ENCODE data around the gene ADORA2A.

Gene ADORA2A

DNA sequence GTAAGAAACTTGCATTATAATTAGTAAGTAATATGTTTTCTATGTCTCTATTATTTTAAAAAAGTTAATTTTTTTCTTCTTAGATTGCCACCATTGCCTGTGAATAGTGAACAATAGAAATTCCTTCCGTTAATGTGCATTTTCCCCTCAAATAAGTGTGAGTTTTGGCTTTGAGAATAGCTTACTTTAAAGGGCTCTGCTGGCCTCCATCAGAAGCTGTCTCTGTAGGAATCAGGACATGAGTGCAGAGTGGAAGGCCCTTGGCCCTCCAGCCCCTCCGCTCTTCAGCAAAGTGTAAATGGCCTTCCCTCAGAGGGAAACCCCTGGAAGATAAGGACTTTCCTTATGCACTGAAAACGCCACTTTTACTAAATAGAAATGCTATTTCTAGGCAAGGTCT, 24.1 kb upstream of the ADORA2A start:
- DNase-seq (ENCODE audit: low read depth, low spot score), result no peak

DNA sequence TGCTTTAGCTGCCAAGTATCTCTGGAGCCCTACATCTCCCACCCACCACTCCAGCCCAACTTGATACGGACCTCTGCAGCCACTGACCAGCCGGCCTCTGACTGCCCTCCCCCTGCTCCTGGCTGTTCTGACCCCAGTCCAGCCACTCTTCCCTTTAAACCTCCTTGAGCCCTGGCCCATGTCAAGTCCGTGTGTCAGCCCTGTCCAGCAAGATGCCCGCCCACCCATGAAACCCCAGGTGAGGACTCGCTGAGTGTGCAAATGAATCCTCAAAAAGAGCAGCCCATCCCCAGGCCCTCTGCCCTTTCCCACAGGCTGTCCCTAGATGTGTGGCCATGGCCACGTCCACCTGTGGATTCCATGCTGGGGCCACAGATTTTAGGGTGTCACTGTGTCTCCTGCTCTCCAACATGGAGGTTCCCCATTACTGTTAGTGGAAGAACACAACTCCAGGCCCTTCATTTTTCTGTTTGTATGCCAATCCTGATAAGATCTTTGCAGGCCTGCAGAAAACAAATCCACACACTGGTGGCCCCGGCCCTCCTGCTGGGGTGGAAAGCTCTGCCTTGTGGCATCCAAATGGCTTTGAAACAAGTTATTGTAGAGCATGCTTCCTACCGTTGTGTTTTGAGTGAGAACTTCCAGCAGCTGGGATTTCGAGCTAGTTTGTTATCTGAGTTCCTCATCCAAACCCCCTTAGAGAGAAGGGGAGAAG, 22.7 kb upstream of the ADORA2A start:
- no peak for DNase-seq (ENCODE audit: low read depth, low spot score)

DNA sequence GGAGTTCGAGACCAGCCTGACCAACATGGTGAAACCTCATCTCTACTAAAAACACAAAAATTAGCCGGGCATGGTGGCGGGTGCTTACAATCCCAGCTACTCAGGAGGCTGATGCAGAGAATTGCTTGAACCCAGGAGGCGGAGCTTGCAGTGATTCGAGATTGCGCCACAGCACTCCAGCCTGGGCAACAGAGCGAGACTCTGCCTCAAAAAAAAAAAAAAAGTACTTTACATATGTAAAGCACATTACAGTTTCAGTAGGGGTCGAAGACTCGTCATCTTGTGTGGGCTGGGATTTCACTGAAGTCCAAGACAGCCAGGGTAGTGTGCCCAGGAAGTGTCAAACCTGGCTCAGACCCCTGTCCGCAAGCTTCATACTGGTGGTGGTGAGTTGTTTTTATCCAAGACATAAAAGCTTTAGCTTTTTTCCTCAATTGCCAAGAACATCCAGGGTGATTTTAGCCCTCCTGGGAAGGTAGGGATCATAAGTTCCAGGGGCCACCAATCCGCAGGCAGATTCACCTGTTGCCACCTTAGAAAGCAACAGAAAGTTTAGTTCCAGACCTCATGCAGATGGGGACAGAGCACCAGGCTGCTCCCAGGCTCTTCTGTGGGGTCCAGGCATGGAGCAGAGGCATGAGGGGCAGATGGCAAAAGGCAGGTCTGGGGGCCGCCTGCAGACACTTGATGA, 21.6 kb upstream of the ADORA2A start:
- no peak for DNase-seq (ENCODE audit: low read depth, low spot score)

DNA sequence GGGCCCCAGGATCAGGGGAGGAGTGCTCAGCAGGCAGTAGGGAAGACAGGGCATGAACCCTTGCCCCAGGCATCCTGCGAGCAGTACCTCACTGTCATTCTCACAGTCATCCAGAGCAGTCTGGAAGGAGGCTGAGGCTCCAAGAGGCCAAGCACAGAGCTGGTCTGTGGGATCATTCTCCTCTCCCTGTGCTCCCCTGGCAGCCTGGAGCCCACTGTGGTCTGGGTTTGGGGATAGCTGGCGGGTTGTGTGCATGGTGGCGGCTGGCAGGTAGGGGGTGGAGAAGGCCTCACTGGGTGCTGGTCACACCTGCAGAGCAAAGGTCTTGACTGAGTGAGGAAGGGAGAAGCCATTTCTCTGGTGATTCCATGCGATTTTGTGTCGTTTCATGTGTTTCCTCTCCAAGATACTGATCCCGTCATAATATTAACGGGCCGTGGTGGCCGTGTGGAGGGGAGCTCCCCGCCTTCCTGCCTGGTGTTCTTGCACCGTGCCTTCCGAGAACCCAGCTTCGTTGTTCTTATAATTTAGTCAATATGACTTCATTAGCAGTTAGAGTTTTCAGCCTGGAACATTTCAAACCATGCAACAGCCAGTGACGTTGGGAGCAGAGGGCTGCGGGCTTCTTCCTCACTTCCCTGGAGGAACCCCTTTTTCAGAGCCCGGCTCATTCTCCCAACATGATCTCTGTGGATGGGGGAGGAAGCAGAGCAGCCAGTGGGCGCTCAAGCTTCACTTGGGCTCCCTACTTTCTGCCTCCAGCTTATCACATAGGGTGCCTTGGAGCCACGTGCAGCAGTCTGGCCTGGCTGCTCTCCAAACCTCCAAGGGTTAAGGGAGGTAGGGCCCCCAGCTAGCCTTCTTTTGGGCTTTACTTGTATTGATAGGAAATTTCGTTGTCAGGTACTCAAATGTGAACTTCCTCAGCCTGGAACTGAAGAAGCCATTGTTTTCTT, 20.8 kb upstream of the ADORA2A start:
- no peak for DNase-seq (ENCODE audit: low read depth, low spot score)

DNA sequence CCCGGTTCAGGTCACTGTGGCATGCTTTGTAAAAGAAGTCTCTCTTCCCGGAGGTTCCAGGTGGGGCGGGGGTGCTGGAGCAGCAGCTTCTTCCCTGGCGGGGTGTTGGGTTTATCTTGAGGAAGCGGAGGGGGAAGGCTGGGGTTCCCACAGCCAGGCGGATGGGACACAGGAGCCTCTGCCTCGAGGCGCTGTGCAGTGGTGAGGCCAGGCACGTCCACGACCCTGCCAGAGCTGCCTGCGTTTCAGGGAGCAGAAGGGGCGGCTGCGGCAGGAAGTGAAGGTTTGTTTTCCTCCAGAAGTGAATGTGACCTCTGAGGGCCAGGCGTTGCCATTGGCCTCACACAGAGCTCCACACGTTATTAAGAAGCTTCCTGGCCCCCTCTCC, 20.1 kb upstream of the ADORA2A start:
- no peak for DNase-seq (ENCODE audit: low read depth, low spot score)

DNA sequence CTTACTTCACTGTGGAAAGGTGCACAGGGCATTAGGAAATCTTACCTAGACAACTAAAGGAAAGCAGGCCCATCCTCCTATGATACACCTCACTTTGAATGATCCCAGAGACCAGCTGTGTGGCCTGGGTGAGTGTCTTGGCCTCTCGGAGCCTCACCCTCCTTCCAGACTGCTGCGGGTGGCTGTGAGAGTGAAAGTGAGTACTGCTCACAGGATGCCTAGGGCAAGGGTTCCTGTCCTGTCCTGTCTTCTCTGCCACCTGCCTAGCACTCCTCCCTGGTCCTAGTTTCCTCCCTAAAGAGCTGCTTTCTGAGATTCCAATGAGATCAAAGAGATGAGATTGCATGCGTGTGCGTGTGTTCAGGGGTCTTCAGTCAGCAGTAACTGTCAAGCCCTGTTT, 19.5 kb upstream of the ADORA2A start:
- DNase-seq (ENCODE audit: low read depth, low spot score), result no peak

DNA sequence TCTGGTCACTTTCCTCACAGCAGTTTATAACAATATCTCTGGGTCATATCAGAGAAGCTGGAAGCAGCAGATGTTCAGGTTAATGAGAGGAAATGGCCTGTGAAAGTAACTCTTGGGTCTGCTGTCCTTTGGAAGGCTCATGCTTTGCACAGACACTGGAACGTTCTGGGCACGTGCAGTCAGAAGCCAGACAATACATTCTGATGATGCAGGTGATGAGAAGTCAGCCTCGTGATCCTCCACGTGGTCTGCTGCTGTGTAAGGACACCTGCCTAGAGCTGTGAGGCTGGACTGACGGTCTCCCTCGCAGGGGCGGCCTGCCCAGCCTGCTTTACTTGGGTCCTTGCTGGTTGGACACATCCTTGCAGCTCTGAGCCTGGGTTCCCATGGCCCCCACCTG, 18.8 kb upstream of the ADORA2A start:
- DNase-seq (ENCODE audit: low read depth, low spot score), result no peak

DNA sequence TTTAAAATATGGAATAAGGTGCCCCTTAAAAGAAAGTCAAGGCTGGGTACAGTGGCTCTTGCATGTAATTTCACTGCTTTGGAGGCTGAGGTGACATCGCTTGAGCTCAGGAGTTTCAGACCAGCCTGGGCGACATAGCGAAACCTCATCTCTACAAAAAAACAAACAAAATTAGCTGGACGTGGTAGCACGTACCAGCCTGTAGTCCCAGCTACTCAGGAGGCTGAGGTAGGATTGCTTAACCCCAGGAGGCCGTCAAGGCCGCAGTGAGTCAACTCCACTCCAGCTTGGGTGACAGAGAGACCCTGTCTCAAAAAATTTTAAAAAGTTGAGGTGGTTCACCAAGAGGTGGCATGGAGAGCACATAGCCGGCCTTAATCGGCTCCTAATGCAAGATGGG, 17.7 kb upstream of the ADORA2A start:
- DNase-seq (ENCODE audit: low read depth, low spot score), result no peak

DNA sequence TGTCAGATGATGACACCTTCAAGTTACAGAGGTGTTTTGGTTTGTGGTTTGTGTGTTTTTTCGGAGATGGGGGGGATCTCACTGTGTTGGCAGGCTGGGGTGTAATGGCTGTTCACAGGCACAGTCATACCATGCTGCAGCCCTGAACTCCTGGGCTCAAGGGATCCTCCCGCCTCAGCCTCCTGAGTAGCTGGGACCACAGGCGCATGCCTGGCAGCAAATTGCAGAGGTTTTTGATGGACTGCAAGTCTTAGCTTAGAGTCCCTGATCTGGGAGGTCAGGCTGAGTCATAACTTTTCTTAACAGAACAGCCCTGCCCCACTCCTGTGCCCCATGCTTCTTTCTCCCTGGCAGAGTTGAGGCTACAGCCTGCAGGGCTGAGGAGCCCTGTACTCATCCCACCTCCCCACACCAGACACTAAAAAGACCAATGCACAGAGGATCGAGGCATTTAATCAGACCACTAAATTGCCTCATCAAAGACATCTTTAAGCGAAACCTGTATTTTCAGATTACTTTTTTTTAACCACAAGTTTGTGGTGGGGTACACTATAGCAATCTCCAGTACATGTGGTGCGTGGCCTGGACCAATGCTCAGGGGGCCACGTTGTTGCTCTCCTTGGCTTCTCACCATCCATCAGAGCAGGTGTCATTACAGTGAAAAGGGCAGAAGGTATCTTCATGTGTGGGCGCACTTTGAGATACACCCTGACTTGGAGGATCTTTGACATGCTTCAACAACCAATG, 17.1 kb upstream of the ADORA2A start:
- DNase-seq (ENCODE audit: low read depth, low spot score), result no peak

DNA sequence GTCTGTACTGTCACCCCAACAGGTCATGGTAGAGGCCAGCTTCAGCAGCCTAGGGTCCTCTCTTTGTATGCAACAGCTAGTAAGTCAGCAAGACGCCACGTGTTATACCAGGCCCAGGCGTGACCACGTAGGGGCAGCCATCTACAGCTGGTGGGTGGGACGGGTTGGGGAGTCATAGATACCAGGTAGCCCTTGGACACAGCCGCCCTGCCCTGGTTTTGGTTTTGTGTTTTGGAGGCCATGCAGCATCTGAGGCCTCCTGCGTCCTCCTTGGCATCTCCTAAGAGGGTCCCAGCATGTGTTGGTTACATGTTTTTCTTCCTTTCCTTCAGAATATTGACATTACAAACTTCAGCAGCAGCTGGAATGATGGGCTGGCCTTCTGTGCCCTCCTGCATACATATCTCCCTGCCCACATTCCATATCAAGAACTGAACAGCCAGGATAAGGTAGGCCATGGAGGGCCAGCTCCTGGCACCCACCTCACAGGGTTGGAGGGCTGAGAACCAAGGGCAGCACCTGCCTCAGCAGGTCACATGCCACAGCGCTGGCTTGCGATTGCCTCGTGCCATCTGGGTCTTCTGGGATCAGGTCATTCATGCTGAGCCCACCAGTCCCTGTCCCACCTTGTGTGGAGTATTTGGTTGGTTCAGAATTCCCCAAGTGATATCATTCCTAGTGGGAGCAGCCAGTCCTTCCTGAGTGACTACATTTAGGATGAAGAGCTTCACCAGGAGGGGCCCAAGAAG, 16.0 kb upstream of the ADORA2A start:
- DNase-seq (ENCODE audit: low read depth, low spot score), result no peak

DNA sequence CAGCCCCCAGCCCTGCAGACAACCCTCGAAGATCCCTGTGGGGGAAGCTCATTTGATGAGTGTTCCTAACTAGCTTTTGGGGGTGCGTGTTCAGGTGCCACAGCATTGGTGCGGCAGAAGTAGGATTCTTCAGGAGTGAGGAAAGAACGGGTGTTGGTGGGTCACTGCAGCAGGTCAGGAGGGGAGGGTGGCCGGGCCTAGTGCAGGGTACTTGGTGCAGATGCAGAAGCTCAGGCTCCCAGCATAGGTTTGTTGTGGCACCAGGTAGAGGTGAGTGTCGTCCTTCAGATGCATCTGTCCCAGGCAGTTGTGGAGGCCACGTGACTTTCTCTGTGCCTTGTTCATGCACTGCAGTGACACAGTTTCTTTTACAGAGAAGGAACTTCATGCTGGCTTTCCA, 15.1 kb upstream of the ADORA2A start:
- DNase-seq (ENCODE audit: low read depth, low spot score), result no peak

DNA sequence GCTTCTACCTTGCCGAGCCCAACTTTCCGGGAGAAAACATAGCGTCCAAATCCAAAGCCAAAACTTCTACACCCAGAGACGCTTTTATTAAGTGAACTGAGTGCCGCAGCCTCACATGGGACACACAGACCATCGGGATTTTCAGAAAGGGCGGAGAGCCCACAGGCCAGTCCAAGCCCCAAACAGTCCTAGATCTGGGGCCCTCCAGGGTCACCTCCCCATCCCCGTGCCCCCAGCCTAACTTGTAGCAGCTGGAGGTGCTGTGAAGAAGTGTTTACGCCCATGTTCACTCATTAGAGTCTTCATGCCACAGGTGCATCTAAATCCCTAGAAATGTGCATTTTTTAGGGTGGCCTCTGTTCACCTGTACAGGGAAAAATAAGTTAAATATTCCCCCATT, 14.1 kb upstream of the ADORA2A start:
- DNase-seq (ENCODE audit: low read depth, low spot score), result no peak

DNA sequence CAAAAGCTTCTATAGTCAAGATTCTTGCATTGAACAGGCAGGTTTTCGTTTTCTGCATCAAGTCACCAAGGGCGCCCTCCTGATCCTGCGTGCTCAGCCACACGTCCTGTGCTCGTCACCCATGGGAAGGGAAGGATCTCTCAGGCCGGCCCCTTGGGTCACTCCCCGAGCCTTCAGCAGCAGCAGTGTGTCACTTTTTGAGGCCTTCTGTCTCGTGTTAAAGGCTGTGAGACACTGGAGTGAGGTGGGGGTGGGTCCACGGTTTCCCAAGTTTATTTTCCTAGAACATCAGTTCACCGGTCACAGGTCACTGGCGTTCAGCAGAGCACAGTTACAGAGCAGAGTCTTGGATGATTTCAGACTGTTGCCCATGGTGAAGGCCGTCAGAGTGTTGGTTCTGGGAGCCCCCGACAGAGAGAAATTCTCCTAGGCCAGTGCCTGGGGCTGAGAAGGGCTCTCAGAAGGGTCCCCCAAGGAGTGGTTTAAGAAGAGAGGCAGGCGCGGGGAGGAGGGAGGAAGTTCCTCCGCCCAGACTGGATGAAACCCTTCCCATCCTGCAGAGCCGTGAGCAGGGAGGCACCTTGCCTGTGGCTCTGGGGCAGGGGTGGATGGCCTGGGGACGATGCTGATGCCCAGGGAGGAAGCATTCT, 13.5 kb upstream of the ADORA2A start:
- no peak for DNase-seq (ENCODE audit: low read depth, low spot score)

DNA sequence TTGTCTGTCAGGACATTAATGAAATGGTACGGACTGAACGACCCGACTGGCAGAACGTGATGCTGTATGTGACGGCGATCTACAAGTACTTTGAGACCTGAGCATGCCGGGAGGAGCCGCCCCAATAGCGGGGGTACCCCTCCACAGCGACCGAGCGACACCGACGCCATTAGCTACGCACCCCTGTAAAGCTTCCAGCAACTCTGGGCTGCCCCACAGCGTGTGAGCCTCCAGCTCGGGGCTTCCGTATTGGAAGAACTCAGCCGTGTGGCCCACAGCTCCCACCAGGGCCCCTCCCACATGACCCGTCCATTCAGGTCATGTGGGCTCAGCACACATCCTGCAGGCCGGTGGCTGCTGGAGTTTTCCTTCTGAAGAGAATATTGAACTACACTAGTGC, 12.9 kb upstream of the ADORA2A start:
- DNase-seq (ENCODE audit: low read depth, low spot score), result no peak

DNA sequence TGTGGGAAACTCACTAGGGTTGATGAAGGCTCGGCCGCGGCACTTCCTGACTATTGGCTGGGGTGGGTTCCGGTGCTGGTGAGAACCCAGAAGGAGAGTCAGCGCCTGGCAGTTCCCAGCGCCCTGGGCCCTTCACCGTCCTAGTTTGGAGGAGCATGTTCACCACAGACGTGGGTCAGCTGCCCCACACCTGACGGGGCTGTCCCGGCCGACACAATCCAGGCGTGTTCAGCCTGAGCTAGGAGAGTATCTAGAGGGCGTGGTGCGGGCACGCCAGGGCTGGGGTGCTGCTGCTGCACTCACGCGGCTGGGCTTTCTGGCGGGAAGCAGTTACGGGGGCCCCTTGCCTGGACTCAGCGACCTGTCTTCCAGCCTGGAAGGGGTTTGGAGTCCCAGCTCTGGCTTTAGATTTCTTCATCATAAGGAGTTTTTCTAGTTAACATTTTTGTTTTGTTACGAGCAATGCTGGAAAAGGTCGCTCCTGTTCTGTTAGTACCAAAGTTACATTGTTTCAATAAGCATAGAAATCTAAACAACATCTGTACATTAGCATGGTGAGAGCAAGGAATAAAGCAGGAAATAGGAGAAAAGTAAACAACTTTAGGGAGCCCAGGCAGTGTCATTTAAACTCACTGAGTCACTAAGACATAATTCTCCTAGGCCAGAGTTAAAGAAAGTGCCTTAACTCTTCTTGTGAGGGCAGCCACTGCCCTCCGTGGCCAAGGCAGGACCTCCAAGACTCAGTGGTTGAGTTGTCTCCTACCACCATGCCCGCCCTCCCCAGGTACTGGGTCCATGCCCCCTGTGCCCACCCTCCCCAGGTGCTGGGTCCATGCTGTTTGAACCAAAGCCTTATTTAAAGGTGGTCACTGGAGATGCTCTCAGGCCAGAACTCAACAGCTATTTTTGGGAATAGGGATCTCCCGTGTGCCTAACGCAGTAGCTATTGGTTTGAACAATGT, 12.1 kb upstream of the ADORA2A start:
- no peak for DNase-seq (ENCODE audit: low read depth, low spot score)

DNA sequence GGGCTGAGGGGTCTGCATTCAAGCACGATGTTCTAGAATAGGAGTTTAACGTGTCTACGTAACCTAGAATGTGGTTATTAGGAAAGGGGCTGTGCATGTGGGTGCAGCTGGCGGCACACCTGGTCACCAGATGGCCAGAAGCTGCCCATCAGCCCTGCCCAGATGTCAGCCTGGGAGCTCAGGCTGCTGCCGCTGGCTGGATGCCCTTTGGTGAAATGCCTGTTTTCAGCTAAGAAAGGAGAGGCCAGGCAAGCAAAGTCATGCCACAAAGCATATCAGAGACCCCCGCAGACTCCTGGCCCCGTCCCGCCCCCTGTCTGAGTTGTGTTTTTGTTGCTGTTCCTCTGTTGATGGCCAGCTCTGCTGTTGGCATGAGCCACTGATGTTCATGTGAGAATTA, 11.3 kb upstream of the ADORA2A start:
- no peak for DNase-seq (ENCODE audit: low read depth, low spot score)

DNA sequence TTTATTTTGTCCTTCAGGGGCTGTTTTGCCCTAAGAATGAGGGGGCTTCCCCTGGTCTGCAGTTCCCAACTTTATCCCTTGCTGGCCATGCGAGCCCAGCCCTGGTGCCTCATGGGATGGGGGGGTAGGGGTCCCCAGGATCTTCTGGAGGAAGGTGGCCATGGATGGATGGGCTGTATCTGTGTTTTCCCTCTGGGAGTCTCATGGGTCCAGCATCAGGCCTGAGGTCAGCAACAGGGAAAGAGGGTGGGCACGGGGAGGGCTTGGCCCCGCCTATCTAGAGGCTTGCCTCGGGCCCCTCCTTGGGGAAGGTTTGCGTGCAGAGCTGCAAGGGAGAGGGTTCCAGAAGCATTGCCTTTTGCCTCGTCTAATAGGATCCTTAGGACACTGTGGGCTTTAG, 10.8 kb upstream of the ADORA2A start:
- DNase-seq (ENCODE audit: low read depth, low spot score), result no peak

DNA sequence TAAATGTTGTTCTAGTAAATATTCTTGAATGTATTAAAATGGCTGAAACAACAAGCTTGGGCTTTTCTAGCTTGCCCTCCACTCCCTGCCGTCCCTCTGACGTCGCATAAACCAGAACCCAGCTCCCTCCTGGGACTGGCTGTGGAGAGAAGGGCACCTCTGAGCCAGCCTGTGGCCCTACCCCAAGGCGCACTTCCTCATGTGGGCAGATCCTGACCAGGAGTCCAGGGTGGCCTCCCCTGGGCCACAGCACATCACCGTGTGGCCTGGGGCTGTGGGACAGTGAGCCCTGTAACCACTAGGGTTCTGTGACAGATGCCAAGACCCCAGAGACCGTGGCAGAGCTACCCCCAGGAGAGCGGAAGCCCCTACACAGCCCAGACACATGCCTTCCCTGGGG, 10.2 kb upstream of the ADORA2A start:
- DNase-seq (ENCODE audit: low read depth, low spot score), result no peak

DNA sequence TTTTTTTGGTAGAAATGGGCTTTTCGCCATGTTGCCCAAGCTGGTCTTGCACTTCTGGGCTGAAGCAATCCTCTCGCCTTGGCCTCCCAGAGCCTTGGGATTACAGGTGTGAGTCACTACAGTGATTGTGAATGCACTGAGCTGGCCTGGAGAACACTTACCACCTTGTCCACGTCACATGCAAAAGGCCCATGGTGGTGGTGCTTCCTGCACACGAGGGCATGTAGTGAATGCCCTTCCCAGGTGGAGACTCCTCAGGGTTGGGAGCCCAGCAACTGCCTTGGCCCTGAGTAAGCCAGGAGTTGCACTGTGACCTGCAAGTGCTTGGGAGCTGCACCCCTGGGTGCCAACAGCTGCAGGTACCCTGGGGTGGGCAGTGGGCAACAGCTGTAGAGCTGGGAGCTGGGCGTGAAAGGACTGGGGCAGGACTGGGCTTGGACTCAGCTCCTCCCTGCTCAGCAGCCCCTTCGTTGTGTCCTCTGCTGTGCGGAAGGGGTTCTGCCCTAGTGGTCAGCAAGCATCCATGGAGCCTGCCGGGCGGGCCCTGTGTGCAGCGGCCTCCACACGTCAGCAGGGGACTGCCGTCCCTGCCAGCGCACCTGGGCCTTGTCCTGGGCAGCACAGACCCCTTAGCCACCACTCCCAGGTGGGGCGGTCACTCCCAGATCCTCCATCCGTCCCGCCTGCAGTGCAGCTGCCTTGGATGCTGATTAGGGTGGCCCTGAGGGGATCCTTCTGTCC, 9.3 kb upstream of the ADORA2A start:
- DNase-seq (ENCODE audit: low read depth, low spot score), result no peak

All from iPS DF 19.7 (cell line).